ENCODE data around the gene POP4.

DNA sequence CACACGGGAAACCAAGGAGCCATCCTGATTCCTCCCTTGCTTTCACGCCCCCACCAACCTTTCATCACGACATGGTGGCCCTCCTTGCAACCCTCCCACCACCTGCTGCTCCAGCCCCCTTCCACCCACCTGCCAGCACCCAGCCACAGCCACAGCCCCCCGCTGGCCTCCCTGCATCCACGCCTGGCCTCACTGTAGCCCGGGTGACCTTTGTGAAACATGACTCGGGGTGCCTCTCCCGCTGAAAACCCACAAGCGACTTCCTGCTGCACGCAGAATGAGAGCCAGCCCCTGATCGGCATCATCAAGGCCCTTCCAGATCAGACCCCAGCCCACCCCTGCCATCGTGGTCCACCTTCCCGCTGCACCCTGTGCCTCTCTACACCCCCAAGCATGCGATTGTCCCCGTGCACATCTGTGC lies 14.9 kb downstream of the POP4 start:
- TF ChIP-seq, protein P1, sequence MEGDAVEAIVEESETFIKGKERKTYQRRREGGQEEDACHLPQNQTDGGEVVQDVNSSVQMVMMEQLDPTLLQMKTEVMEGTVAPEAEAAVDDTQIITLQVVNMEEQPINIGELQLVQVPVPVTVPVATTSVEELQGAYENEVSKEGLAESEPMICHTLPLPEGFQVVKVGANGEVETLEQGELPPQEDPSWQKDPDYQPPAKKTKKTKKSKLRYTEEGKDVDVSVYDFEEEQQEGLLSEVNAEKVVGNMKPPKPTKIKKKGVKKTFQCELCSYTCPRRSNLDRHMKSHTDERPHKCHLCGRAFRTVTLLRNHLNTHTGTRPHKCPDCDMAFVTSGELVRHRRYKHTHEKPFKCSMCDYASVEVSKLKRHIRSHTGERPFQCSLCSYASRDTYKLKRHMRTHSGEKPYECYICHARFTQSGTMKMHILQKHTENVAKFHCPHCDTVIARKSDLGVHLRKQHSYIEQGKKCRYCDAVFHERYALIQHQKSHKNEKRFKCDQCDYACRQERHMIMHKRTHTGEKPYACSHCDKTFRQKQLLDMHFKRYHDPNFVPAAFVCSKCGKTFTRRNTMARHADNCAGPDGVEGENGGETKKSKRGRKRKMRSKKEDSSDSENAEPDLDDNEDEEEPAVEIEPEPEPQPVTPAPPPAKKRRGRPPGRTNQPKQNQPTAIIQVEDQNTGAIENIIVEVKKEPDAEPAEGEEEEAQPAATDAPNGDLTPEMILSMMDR (IDR thresholded peaks at IDR 0.05; ENCODE audit: low read length), result no peak
- no peak for TF ChIP-seq EZH2 (IDR thresholded peaks at IDR 0.05; ENCODE audit: borderline replicate concordance, low read length)
